Fibroblast of mammary gland (primary cell): ENCODE data around the gene CTBP1.

ENCODE experiments used
- DNase-seq: peaks from one replicate; pipeline ENCODE4 v3.0.0-alpha.2; 2010; ENCODE audit warnings: low read depth
- H3K4me3 ChIP-seq: 2 replicates; pipeline ENCODE4 v1.5.1; 2011; ENCODE audit warnings: low read depth, mild to moderate bottlenecking, low read length, moderate library complexity; ENCODE audit not compliant: control insufficient read depth
- CTCF ChIP-seq: conservative IDR thresholded peaks from 2 replicates; pipeline ENCODE4 v1.5.1; 2011; ENCODE audit warnings: low read depth, low read length, inconsistent platforms; ENCODE audit not compliant: control insufficient read depth, insufficient read depth

The CTBP1 gene

DNA sequence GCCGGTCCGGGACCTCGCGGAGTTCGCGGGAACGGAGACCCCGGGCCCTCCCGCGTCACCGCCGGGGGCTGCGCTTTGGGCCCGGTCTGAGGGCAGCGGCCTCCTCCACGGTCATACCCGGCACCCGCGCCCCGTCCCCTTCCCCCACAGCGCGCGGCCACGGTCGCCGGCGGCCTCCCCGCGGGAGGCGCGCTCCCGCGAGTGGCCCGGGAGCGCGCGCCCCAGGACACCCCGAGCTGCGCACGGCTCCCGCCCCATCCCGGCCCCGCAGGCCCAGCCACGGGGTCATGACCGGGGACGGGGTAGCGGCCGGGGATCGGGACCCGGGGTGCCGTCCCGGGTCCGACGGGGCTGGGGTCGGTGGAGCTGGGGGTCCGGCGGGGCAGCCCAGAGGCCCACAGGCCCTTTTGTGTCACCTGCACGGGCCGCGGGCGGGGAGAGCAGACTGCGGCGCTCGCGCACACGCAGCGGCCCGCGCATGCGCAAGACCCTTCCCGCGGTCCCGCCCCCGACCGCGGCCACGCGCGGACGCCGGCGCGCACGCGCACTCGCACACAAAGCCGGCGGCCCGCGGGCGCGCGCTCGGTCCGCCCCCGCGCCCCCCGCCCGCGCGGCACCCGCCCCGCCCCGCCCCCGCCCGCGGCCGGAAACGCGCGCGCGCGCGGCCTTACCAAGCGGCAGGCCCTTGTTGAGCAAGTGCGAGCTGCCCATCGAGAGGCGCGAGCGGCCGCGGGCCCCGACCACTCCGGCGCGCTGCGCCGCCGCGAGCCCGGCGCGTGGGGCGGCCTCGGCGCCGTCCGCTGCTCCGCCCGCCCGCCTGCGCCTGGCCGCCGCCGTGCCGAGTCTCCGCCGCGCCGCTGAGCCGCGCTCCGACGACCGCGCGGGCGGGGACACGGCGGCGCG lies at the start of gene CTBP1:
CTBP1 (minus strand) TSS at position 886 of the 903 bp plus-strand sequence. CDS start 7,799 bp downstream, outside the sequence.
- TF ChIP-seq CTCF, result no peak
- DNase-seq, result peak; percentile 76

DNA sequence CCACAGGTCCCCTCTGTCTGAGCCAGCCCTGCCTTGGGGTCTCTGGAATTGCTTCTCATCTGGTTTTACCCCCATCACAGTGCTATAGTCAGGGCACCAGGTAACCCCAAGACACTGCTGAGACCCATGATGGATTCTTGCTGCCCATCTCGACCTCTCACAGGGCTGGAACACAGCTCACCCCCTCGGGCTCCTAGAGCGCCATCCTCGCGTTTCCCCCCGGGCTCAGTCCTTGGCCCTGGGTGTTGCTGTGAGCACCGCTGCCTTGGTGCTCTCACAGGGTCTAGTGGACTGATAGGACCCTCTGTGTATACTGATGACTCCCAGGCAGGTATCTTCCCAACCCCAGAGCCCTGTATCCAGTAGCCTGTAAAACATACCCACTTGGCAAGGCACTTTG lies 49.5 kb upstream of the CTBP1 start:
- H3K4me3 ChIP-seq, result no peak overlapping the region
- DNase-seq, result no peak
- no peak for TF ChIP-seq CTCF

More for the DNA sequence above, at the start of gene CTBP1:
- H3K4me3 ChIP-seq, result peak within 1 kb of the TSS; percentile 73

DNA sequence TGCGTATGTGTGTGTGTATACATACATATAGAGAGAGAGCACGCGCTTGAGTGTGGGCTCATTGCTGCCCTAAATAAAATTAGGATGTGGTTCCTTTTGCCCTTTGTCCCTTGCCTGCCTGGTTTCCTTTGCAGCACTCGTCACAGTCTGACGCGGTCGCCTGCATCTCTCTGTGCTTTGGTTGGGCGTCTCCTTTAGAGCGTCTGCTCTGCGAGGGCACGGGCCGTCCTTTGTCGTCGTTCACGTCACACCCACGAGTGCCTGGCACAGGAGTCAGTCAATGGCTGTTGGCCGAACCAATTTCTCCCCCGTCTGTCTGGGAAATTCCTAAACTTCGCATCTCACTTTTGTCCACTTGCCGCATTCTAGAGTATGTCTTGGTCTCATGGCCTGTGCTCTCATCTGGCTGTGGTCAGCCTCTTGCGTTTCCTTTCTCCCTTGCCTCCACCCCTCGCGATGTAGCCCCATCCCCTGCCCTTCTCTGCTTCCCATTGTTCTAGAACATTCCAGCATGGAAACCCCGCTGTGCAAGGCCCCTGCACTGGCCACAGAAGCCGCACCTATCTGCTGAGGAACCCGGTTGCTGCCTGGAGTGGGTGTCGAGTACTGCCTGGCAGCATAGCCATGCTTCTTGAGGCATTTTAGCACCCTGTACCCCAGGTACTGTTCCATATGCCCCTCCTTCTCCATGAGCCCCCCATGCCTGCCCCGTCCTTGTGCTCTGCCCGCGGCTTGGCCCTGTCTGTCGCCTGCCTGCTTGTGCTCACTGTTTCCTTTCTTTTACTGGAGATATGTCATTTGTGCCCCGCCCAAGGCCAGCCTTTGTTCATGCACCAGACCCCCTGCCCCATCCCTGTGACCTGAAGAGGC lies 48.8 kb upstream of the CTBP1 start:
- DNase-seq, result no peak
- no peak for TF ChIP-seq CTCF
- no peak overlapping the region for H3K4me3 ChIP-seq

GRCh38 chr4:1297023-1297395 lies 48.1 kb upstream of the CTBP1 start:
- TF ChIP-seq CTCF, result no peak
- no peak for DNase-seq
- no peak overlapping the region for H3K4me3 ChIP-seq

DNA sequence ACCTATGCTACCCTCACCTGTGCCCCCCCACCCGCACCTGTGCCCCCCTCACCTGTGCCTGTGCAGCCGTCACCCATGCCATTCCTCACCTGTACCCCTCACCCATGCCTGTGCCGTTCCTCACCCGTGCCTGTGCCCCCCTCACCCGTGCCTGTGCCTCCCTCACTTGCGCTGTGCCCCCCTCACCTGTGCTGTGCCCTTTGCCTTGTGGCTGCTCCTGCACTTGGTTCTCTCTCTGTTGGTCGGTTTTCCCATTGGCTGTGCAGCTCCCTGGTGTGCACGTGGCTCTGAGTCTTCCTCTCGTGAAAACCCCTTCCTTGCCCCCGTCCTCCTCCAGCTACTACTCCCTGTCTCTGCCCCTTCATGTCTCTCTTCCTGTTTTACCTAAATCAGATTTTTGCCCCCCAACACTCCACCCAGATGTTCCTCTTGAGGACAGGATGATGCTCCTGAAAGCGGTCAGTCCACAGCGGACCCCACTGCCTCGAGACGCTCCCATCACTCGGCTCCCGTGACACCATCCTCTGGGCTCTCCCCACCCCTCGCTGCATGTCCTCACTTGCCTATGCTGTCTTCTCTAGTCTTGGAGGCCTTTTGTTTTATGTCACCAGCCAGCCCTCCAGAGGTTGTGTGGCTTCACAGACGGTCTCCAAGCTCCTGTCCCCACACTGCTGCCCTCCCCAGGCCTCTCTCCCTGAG lies 47.5 kb upstream of the CTBP1 start:
- no peak for DNase-seq
- TF ChIP-seq CTCF, result no peak
- H3K4me3 ChIP-seq, result no peak overlapping the region

GRCh38 chr4:1295405-1296055 lies 46.6 kb upstream of the CTBP1 start:
- no peak for DNase-seq

More at GRCh38 chr4:1295405-1296055, 46.6 kb upstream of the CTBP1 start:
- no peak for TF ChIP-seq CTCF
- no peak overlapping the region for H3K4me3 ChIP-seq
